ENCODE results near the gene DNAJC24. TPM values are rescaled to one million over a fixed set of nuclear protein-coding genes. Genes with fewer than 3 reads are reported as not detected.

DNAJC24 gene
- total RNA-seq, 1 donor from 2014 or later: 14.1 TPM

GRCh38 chr11:31477528-31478222, 108.0 kb downstream of the DNAJC24 start:
- no peaks in the 10 kb centered on the region for H3K27me3 ChIP-seq

GRCh38 chr11:31478223-31478590, 108.5 kb downstream of the DNAJC24 start:
- ATAC-seq (no peak), DNase-seq (no peak)
- intact Hi-C loops (cut with DNase I): no loop called here
- no peaks in the 10 kb centered on the region for H3K27me3 ChIP-seq
- H3K4me1 ChIP-seq: no peaks in the 10 kb centered on the region
- H3K4me3 ChIP-seq: no peak overlapping the region
- H3K9me3 ChIP-seq: no peaks in the 10 kb centered on the region
- H3K36me3 ChIP-seq: no peaks in the 10 kb centered on the region
- no peak overlapping the region for H3K27ac ChIP-seq
- no peak for TF ChIP-seq CTCF (IDR thresholded peaks at IDR 0.05)

More at GRCh38 chr11:31477528-31478222, 108.0 kb downstream of the DNAJC24 start:
- TF ChIP-seq CTCF (IDR thresholded peaks at IDR 0.05): no peak
- no peaks in the 10 kb centered on the region for H3K36me3 ChIP-seq
- H3K9me3 ChIP-seq: no peaks in the 10 kb centered on the region
- intact Hi-C loops (cut with DNase I): no loop called here
- H3K27ac ChIP-seq: no peak overlapping the region
- DNase-seq: no peak
- ATAC-seq: no peak
- no peaks in the 10 kb centered on the region for H3K4me1 ChIP-seq
- H3K4me3 ChIP-seq: no peak overlapping the region

GRCh38 chr11:31479066-31479465, 109.4 kb downstream of the DNAJC24 start:
- intact Hi-C loops (cut with DNase I): no loop called here
- H3K27me3 ChIP-seq: no peaks in the 10 kb centered on the region
- no peak overlapping the region for H3K27ac ChIP-seq
- H3K9me3 ChIP-seq: no peaks in the 10 kb centered on the region
- ATAC-seq (no peak), DNase-seq (no peak)
- H3K36me3 ChIP-seq: no peaks in the 10 kb centered on the region
- no peak overlapping the region for H3K4me3 ChIP-seq
- no peak for TF ChIP-seq CTCF (IDR thresholded peaks at IDR 0.05)
- no peaks in the 10 kb centered on the region for H3K4me1 ChIP-seq

GRCh38 chr11:31480930-31481329, 111.3 kb downstream of the DNAJC24 start:
- Histone ChIP-seq H3K4me3 (no peak overlapping the region), H3K27ac (no peak overlapping the region), H3K4me1 (no peaks in the 10 kb centered on the region), H3K27me3 (no peaks in the 10 kb centered on the region), H3K36me3 (no peaks in the 10 kb centered on the region), H3K9me3 (no peaks in the 10 kb centered on the region)
- TF ChIP-seq CTCF (IDR thresholded peaks at IDR 0.05): no peak
- intact Hi-C loops (cut with DNase I): no loop called here
- no peak for ATAC-seq
- DNase-seq: no peak

Other genes with a start within 250 kb of the DNAJC24 start
- 0.93 TPM for gene DCDC1, start 121 bp upstream of the DNAJC24 start, total RNA-seq
- 12.4 TPM for gene IMMP1L, start 139.8 kb downstream of the DNAJC24 start, total RNA-seq
- 16.6 TPM for gene ELP4, start 139.9 kb downstream of the DNAJC24 start, total RNA-seq

Data from upper lobe of right lung (tissue), 1 donor.